Body of pancreas (tissue), 4 donors: ENCODE results near the gene SERINC2.

Experiments used
- CTCF ChIP-seq, 7 experiments: fragments of 450-650 bp in 4 of 7; fragments of 200-600 bp in 3 of 7; sonication (generic) in 3 of 7; IDR thresholded peaks; one replicate each; pipeline ENCODE4 v1.5.1; 2016 to 2019; ENCODE audit warnings: antibody characterized with exemption in 7 of 7
- POLR2A ChIP-seq, 3 donors: fragments of 450-650 bp; IDR thresholded peaks; one replicate each; pipeline ENCODE4 v1.6.1; 2016; ENCODE audit warnings: antibody characterized with exemption in 3 of 3, mild to moderate bottlenecking in 2 of 3

DNA sequence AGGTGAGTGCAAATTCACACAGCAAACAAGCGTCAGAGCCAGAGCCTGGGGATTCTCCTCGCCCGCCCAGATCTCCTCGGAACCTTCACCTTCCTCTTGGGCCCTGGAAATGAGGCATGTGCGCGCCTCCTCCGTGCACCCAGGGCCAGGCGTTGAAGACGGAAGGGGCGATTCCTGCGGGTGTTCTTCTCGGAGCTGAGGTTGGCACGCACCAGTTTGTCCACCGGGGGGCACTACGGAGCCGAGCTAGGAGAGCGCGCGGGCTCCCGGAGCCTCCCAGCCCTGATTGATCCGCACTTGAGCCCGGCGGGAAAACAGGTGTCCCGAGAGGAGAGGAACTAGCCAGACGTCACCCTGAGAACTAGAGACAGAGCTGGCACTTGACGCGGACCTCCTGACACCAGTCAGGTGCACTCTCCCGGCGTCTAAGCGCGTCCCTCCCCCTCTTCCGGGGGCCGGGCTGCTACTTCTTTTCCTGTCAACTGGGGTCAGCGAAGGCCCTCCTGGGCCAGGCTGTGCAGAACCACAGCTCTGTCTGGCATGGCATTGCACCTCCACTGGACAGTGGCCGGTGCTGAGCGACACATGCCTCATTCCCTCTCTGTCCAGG lies 18.3 kb upstream of the SERINC2 start:
- peak; percentile 86 to 91 (median 90) for TF ChIP-seq CTCF (IDR thresholded peaks at IDR 0.05)
- no peak for TF ChIP-seq POLR2A (IDR thresholded peaks at IDR 0.05)
